ENCODE data around the gene KMT5B. TPM values are rescaled to one million over a fixed set of nuclear protein-coding genes. Genes with fewer than 3 reads are reported as not detected.

The KMT5B gene
- total and polyA plus RNA-seq, 10 donors, result 12.3 to 52.8 (median 40.6) TPM

DNA sequence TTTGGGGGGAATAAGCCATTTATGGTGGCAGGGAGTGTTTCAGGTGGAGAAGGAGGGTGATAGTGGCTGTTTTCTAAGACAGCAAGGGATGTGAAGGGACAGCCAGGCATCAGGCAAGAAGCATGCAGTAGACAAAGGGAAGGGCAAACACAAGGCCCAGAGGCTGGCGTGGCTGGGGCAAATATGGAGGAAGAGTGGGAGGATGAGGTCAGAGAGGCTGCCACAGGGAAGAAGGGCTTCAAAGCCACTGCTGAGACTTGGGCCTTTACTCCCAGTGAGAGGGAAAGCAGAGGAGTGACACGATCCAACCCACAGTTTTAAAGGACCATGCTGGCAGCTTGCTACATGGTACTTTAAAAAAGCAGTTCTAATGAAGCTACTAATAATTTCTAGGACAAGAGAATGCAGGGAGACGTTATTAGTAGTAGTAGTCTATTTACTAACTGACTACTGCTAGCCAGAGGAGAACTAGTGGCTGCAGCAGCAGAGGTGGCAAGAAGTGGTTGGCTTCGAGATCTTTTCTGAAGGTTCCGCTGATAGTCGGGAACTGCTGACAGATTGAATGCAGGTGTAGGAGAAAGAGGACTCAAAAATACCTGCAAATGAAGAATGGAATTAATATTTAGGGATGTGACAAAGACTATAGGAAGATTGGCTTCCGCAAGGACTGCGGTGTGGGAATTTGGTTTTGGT, 13.7 kb downstream of the KMT5B start:
- no peak for DNase-seq
- Histone ChIP-seq H3K36me3 (no peaks in the 10 kb centered on the region), H3K9me3 (no peaks in the 10 kb centered on the region), H3K27ac (no peak overlapping the region), H3K4me3 (no peak overlapping the region), H3K4me1 (peaks cover 17 to 100% (median 79%) of the 10 kb centered on the region in 6 donors), H3K27me3 (replicated peaks in 1 of 7) (no peaks in the 10 kb centered on the region)
- WGBS, 5 donors, result 91 to 93% (median 91%) methylated on average over 8 of the region's 8 CpGs
- intact Hi-C loops (cut with DNase I; ENCODE audit: low total_unique reads), result no loop called here
- TF ChIP-seq POLR2A (IDR thresholded peaks at IDR 0.05), result no peak
- TF ChIP-seq CTCF (IDR thresholded peaks at IDR 0.05 in 8 of 11, conservative IDR thresholded peaks at IDR 0.05 in 3 of 11), result no peak
- TF ChIP-seq POLR2AphosphoS5 (IDR thresholded peaks at IDR 0.05), result no peak

DNA sequence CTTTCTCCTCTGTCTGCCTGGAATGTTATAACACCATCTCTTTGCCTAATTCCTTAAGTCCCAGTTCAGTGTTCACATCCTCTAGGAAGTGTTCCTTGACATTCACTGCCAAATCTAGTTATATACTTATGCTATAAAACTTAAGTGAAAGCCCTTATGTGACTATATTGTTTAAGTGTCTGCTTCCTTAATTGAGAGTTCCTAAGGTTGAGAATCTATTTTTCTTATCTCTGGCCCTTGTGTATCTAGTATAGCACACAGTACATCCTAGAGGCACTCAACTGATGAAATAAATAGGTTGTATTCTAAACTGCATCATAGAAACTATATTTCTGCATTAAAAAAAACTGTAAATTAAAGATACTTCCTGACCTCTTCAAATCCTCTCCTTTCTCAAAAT, 16.9 kb downstream of the KMT5B start:
- no peaks in the 10 kb centered on the region for H3K27me3 ChIP-seq (replicated peaks in 1 of 7)
- H3K4me1 ChIP-seq, result peaks cover 26 to 100% (median 83%) of the 10 kb centered on the region in 6 donors
- DNase-seq, result no peak
- H3K36me3 ChIP-seq, result no peaks in the 10 kb centered on the region
- intact Hi-C loops (cut with DNase I; ENCODE audit: low total_unique reads), result no loop called here
- TF ChIP-seq CTCF (IDR thresholded peaks at IDR 0.05 in 8 of 11, conservative IDR thresholded peaks at IDR 0.05 in 3 of 11) (no peak), POLR2AphosphoS5 (IDR thresholded peaks at IDR 0.05) (no peak), POLR2A (IDR thresholded peaks at IDR 0.05) (no peak)
- H3K9me3 ChIP-seq, result no peaks in the 10 kb centered on the region
- H3K4me3 ChIP-seq, result no peak overlapping the region
- H3K27ac ChIP-seq, result no peak overlapping the region

DNA sequence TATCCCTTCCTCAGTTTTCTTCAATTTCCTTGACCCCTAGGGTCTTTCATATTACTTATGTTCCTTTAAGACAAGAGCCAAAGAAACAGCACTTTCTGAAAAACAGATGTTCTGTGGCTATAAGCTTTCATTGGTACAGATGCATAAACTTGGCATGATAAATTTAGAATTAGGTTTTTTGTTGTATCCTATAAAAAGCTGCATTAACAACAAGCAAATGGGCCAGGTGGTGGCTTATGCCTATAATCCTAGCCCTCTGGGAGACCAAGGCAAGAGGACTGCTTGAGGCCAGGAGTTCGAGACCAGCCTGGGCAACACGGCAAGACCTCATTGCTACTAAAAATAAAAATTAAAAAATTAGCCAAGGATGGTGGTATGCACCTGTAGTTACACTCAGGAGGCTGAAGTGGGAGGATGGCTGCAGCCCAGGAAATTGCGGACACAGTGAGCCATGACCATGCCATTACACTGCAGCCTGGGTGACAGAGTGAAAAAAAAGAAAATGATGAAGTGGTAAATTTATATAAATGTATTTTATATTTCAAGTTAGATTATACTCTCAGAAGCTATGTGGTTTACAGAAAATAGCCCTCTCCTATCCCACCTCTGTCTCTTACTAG, 18.3 kb downstream of the KMT5B start:
- TF ChIP-seq POLR2AphosphoS5 (IDR thresholded peaks at IDR 0.05), result no peak
- TF ChIP-seq CTCF (IDR thresholded peaks at IDR 0.05 in 8 of 11, conservative IDR thresholded peaks at IDR 0.05 in 3 of 11), result no peak
- no peak for TF ChIP-seq POLR2A (IDR thresholded peaks at IDR 0.05)
- 91 to 94% (median 92%) methylated on average over 3 of the region's 3 CpGs for WGBS, 5 donors
- peaks cover 22 to 100% (median 81%) of the 10 kb centered on the region in 6 donors for H3K4me1 ChIP-seq
- H3K4me3 ChIP-seq, result no peak overlapping the region
- no peaks in the 10 kb centered on the region for H3K27me3 ChIP-seq (replicated peaks in 1 of 7)
- intact Hi-C loops (cut with DNase I; ENCODE audit: low total_unique reads), result no loop called here
- no peak overlapping the region for H3K27ac ChIP-seq
- no peaks in the 10 kb centered on the region for H3K36me3 ChIP-seq
- no peak for DNase-seq
- no peaks in the 10 kb centered on the region for H3K9me3 ChIP-seq

GRCh38 chr11:68193018-68193417, 20.1 kb downstream of the KMT5B start:
- no peak overlapping the region for H3K27ac ChIP-seq
- H3K27me3 ChIP-seq (replicated peaks in 1 of 7), result no peaks in the 10 kb centered on the region
- intact Hi-C loops (cut with DNase I; ENCODE audit: low total_unique reads), result no loop called here
- DNase-seq, result no peak
- no peaks in the 10 kb centered on the region for H3K9me3 ChIP-seq
- WGBS, 5 donors, result 70 to 81% (median 80%) methylated on average over 5 of the region's 5 CpGs
- H3K4me3 ChIP-seq, result no peak overlapping the region
- peaks cover 22 to 91% (median 74%) of the 10 kb centered on the region in 6 donors for H3K4me1 ChIP-seq
- no peak for TF ChIP-seq POLR2A (IDR thresholded peaks at IDR 0.05)
- H3K36me3 ChIP-seq, result peaks cover 0 to 11% (median 5%) of the 10 kb centered on the region in 6 donors
